SK-N-SH (cell line): ENCODE results near the gene ICOSLG. TPM values are rescaled to one million over a fixed set of nuclear protein-coding genes. Genes with fewer than 3 reads are reported as not detected.
"Not testable (repeated sequence)": the region's sequence is repeated elsewhere in the genome, so short reads cannot be mapped to it uniquely, and the experiment has no call there.

ENCODE experiments used
- CTCF ChIA-PET: fragments of 300-600, 350-600 bp; formaldehyde crosslinking; extraction: SDS; loops from one replicate; lab custom pipeline; 2021; lab: Yijun Ruan, JAX
- POLR2A ChIA-PET: fragments of 350-600 bp; sonication (Branson Sonifier 250); formaldehyde crosslinking; extraction: SDS; loops from one replicate; lab custom pipeline; 2020; ENCODE audit warnings: antibody characterized with exemption, inconsistent platforms; lab: Yijun Ruan, JAX
- DNase-seq: peaks from one replicate; pipeline ENCODE4 v3.0.0; 2012
- H2AFZ ChIP-seq: fragments of 200-600 bp; sonication (generic); 2 replicates; pipeline ENCODE4 v1.8.1; 2016; ENCODE audit warnings: antibody characterized with exemption, mild to moderate bottlenecking, low read depth
- H3F3A ChIP-seq: fragments of 200-600 bp; sonication (generic); replicated peaks from 2 replicates; pipeline ENCODE3; 2016; ENCODE audit warnings: antibody characterized with exemption, mild to moderate bottlenecking; ENCODE audit not compliant: insufficient read depth
- H3K27ac ChIP-seq, 2 experiments: fragments of 200-500 bp in 1 of 2; fragments of 200-600 bp in 1 of 2; sonication (Bioruptor generic) in 1 of 2; sonication (generic), shearing (Covaris generic) in 1 of 2; 2 replicates each; pipeline versions ENCODE4 v1.5.1 to v1.6.1; 2014 to 2016; ENCODE audit warnings: low read depth in 2 of 2, inconsistent platforms in 1 of 2, low read length in 1 of 2, mild to moderate bottlenecking in 1 of 2, mixed read lengths in 1 of 2
- H3K27me3 ChIP-seq: fragments of 200-600 bp; sonication (generic), shearing (Covaris generic); 2 replicates; pipeline ENCODE4 v1.6.1; 2016; ENCODE audit warnings: mixed run types; ENCODE audit not compliant: insufficient read depth
- H3K36me3 ChIP-seq, 2 experiments: fragments of 200-500 bp in 1 of 2; fragments of 200-600 bp in 1 of 2; sonication (Bioruptor generic) in 1 of 2; sonication (generic) in 1 of 2; replicated peaks in 1 of 2; 2 replicates each; pipeline versions ENCODE3 to v1.5.1; 2014 to 2016; ENCODE audit warnings: low read length in 1 of 2, mild to moderate bottlenecking in 1 of 2; ENCODE audit not compliant: insufficient read depth in 2 of 2, control insufficient read depth in 1 of 2
- H3K4me1 ChIP-seq, 2 experiments: fragments of 200-500 bp in 1 of 2; fragments of 200-600 bp in 1 of 2; sonication (Bioruptor generic) in 1 of 2; sonication (generic), shearing (Covaris generic) in 1 of 2; 2 replicates each; pipeline versions ENCODE4 v1.5.1 to v1.6.1; 2014 to 2016; ENCODE audit warnings: low read depth in 1 of 2, low read length in 1 of 2, mixed run types in 1 of 2; ENCODE audit not compliant: insufficient read depth in 2 of 2, control insufficient read depth in 1 of 2
- H3K4me2 ChIP-seq: fragments of 200-600 bp; sonication (generic), shearing (Covaris generic); 2 replicates; pipeline ENCODE4 v1.6.1; 2017; ENCODE audit warnings: mixed run types
- H3K4me3 ChIP-seq, 2 experiments: fragments of 200-500 bp in 1 of 2; fragments of 200-600 bp in 1 of 2; sonication (Bioruptor generic) in 1 of 2; sonication (generic), shearing (Covaris generic) in 1 of 2; 2 replicates each; pipeline versions ENCODE4 v1.5.1 to v1.8.1; 2014 to 2016; ENCODE audit warnings: low read depth in 2 of 2, inconsistent platforms in 1 of 2, low read length in 1 of 2, mild to moderate bottlenecking in 1 of 2, mixed read lengths in 1 of 2, moderate library complexity in 1 of 2
- H3K79me2 ChIP-seq: fragments of 200-600 bp; sonication (generic); 2 replicates; pipeline ENCODE4 v1.8.1; 2017; ENCODE audit warnings: mild to moderate bottlenecking; ENCODE audit not compliant: insufficient read depth
- H3K9ac ChIP-seq: fragments of 200-600 bp; sonication (generic); 2 replicates; pipeline ENCODE4 v1.6.1; 2017; ENCODE audit warnings: mixed run types
- H3K9me2 ChIP-seq: fragments of 200-600 bp; sonication (generic); 2 replicates; pipeline ENCODE4 v1.6.1; 2017; ENCODE audit warnings: mixed run types
- H3K9me3 ChIP-seq: fragments of 200-600 bp; sonication (generic); 2 replicates; pipeline ENCODE4 v1.6.1; 2017; ENCODE audit warnings: mixed run types, mild to moderate bottlenecking, moderate library complexity
- H4K20me1 ChIP-seq: fragments of 200-600 bp; sonication (generic); 2 replicates; pipeline ENCODE4 v1.6.1; 2017; ENCODE audit warnings: mild to moderate bottlenecking, mixed run types; ENCODE audit not compliant: insufficient read depth
- CHD2 ChIP-seq: fragments of 150-350 bp; IDR thresholded peaks from 2 replicates; pipeline ENCODE4 v1.6.1; 2018; ENCODE audit warnings: low read length; ENCODE audit not compliant: partially characterized antibody
- CTCF ChIP-seq: fragments of 200-600 bp; sonication (generic); IDR thresholded peaks from 2 replicates; pipeline ENCODE4 v1.6.1; 2017; ENCODE audit warnings: antibody characterized with exemption, mild to moderate bottlenecking, moderate library complexity
- EP300 ChIP-seq, 2 experiments: IDR thresholded peaks; 2 replicates each; pipeline versions ENCODE4 v1.4.0 to v1.6.1; 2012; ENCODE audit warnings: borderline replicate concordance in 1 of 2, low read depth in 1 of 2, low read length in 1 of 2
- FOXJ3 ChIP-seq: sonication (generic); formaldehyde crosslinking; IDR thresholded peaks from 2 replicates; pipeline ENCODE4 v1.5.1; 2020; ENCODE audit warnings: mild to moderate bottlenecking, missing genetic modification reagents
- FOXM1 ChIP-seq: IDR thresholded peaks from 2 replicates; pipeline ENCODE4 v1.4.0; 2012; ENCODE audit warnings: low read depth, mild to moderate bottlenecking
- GATA2 ChIP-seq: sonication (generic); formaldehyde crosslinking; IDR thresholded peaks from 2 replicates; pipeline ENCODE4 v1.5.0; 2020; ENCODE audit warnings: mild to moderate bottlenecking, missing genetic modification reagents
- JUND ChIP-seq: IDR thresholded peaks from 2 replicates; pipeline ENCODE4 v1.4.0; 2012
- MXI1 ChIP-seq: IDR thresholded peaks from 2 replicates; pipeline ENCODE4 v1.6.1; 2012; ENCODE audit warnings: mild to moderate bottlenecking, low read depth, low read length, improper control_type of control experiment
- NFIC ChIP-seq: IDR thresholded peaks from 2 replicates; pipeline ENCODE4 v1.4.0; 2012; ENCODE audit warnings: borderline replicate concordance
- PBX3 ChIP-seq: IDR thresholded peaks from 2 replicates; pipeline ENCODE4; 2012
- TEAD4 ChIP-seq: IDR thresholded peaks from 2 replicates; pipeline ENCODE4 v1.4.0; 2012; ENCODE audit warnings: mild to moderate bottlenecking, borderline replicate concordance; ENCODE audit not compliant: insufficient read depth
- YY1 ChIP-seq: IDR thresholded peaks from 2 replicates; pipeline ENCODE4 v1.4.0; 2012; ENCODE audit warnings: low read depth, mild to moderate bottlenecking
- WGBS: methylation state at CpG from one replicate; pipeline ENCODE4 v1.1.6; 2017; ENCODE audit warnings: low lambda C conversion rate; 5-methylcytosine and 5-hydroxymethylcytosine counted together
- polyA plus RNA-seq, 3 experiments: library from polyadenylated mRNA; depleted of rRNA; stranded (reverse); fragments of >200 nt; gene quantifications; 2 replicates each; pipeline ENCODE4 v1.2.3, GENCODE V29; 2012
- TF ChIP-seq, protein P1 (sequence below): IDR thresholded peaks from 2 replicates; pipeline ENCODE4 v1.4.0; 2012; ENCODE audit warnings: low read depth, borderline replicate concordance

Gene ICOSLG
- polyA plus RNA-seq, 1 of the 3 experiments (the other 2 are of a cell fraction) = 0.43 TPM

DNA sequence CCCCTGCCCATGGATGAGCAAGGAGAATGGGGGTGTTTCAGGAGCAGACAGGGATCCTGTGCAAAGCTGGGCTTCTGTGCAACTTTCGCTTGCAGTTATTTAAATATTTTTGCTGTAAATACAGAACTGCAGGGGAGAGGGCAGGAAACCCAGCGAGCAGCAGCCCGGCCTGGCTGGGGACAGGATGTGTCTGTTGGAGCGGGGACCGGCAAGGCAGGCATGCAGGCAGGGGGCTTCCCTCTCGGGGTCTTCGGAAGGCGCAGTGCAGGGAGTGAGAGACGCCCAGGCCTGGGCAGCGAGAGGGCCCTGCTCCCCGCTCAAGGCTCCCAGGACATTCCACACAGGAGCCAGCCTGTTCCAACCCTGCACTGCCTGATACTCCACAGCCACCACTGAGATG, 43.2 kb upstream of the ICOSLG start:
- CTCF ChIA-PET = interaction anchor here (1.0 kb wide), 1 partner anchor 14 kb away, joined by 3 read pairs; no protein-coding TSS in a partner anchor
- no peak overlapping the region for H3K4me2 ChIP-seq

DNA sequence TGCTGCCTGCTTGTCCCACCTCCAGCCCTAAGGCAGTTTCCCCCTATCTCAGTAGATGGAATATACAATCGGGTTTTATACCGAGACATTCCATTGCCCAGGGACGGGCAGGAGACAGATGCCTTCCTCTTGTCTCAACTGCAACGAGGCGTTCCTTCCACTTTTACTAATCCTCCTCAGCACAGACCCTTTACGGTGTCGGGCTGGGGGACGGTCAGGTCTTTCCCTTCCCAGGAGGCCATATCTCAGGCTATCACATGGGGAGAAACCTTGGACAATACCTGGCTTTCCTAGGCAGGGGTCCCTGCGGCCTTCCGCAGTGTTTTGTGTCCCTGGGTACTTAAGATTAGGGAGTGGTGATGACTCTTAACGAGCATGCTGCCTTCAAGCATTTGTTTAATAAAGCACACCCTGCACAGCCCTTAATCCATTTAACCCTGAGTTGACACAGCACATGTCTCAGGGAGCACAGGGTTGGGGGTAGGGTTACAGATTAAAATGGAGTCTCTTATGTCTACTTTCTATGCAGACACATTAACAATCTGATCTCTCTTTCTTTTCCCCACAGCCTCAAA, 42.6 kb upstream of the ICOSLG start:
- H3K4me3 ChIP-seq, H3K9me2 ChIP-seq, H3K79me2 ChIP-seq, H3K27ac ChIP-seq, H3F3A ChIP-seq, H2AFZ ChIP-seq, H3K9ac ChIP-seq, POLR2A ChIA-PET, H3K4me2 ChIP-seq, H3K9me3 ChIP-seq, H3K27me3 ChIP-seq, H3K36me3 ChIP-seq, H4K20me1 ChIP-seq, H3K4me1 ChIP-seq, DNase-seq: not testable (repeated sequence)
- CTCF ChIA-PET = interaction anchor here (1.0 kb wide), 1 partner anchor 14 kb away, joined by 3 read pairs; no protein-coding TSS in a partner anchor
- WGBS = 54% methylated on average over 7 of the region's 11 CpGs

More for the DNA sequence above, 43.2 kb upstream of the ICOSLG start:
- Histone ChIP-seq H3K9me2 (no peaks in the 10 kb centered on the region), H3K4me1 (no peaks in the 10 kb centered on the region; a peak in 1 of 4 replicates), H3K9me3 (no peaks in the 10 kb centered on the region), H3K79me2 (no peaks in the 10 kb centered on the region), H4K20me1 (no peaks in the 10 kb centered on the region), H3K36me3 (no peaks in the 10 kb centered on the region), H3F3A (no peaks in the 10 kb centered on the region), H3K4me3 (no peak overlapping the region), H3K9ac (no peak overlapping the region), H2AFZ (no peak overlapping the region), H3K27ac (no peak overlapping the region), H3K27me3 (no peaks in the 10 kb centered on the region; the same call in 1 of the 2 replicates)
- POLR2A ChIA-PET = no interaction called here
- WGBS = 77% methylated on average over 8 of the region's 11 CpGs
- no peak for DNase-seq
- no peak for TF ChIP-seq FOXJ3 (CRISPR knock-in tag)
- no peak for TF ChIP-seq NFIC
- no peak for TF ChIP-seq PBX3
- no peak for TF ChIP-seq TEAD4
- TF ChIP-seq, protein P1, sequence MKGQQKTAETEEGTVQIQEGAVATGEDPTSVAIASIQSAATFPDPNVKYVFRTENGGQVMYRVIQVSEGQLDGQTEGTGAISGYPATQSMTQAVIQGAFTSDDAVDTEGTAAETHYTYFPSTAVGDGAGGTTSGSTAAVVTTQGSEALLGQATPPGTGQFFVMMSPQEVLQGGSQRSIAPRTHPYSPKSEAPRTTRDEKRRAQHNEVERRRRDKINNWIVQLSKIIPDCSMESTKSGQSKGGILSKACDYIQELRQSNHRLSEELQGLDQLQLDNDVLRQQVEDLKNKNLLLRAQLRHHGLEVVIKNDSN = no peak
- TF ChIP-seq CTCF = no peak
- no peak for TF ChIP-seq YY1
- no peak for TF ChIP-seq CHD2
- no peak for TF ChIP-seq FOXM1
- no peak for TF ChIP-seq EP300 (IDR thresholded peaks at IDR 0.05; ENCODE audit: borderline replicate concordance in 1 of 2, low read depth in 1 of 2, low read length in 1 of 2)
- no peak for TF ChIP-seq MXI1
- TF ChIP-seq JUND = no peak
- TF ChIP-seq GATA2 (CRISPR knock-in tag) = no peak
